Neural cell (in vitro differentiated cells): ENCODE measurements around the gene CASZ1.

Experiments used
- CTCF ChIP-seq: fragments of 450-650 bp; IDR thresholded peaks from 2 replicates; pipeline ENCODE4 v1.5.1; 2014; ENCODE audit warnings: antibody characterized with exemption, mild to moderate bottlenecking, moderate library complexity; ENCODE audit not compliant: poor library complexity, severe bottlenecking
- EP300 ChIP-seq: fragments of 450-650 bp; conservative IDR thresholded peaks from 2 replicates; pipeline ENCODE4 v1.6.1; 2014; ENCODE audit warnings: antibody characterized with exemption, mild to moderate bottlenecking, moderate library complexity; ENCODE audit not compliant: poor library complexity, severe bottlenecking
- EZH2 ChIP-seq: fragments of 200-600, 300-800 bp; shearing (Covaris generic), sonication (generic); IDR thresholded peaks from 2 replicates; pipeline ENCODE4 v1.6.1; 2014; ENCODE audit warnings: antibody characterized with exemption, low read length, borderline replicate concordance, mild to moderate bottlenecking; ENCODE audit not compliant: insufficient read depth, poor library complexity, severe bottlenecking
- MXI1 ChIP-seq: fragments of 450-650 bp; conservative IDR thresholded peaks from 2 replicates; pipeline ENCODE4 v1.6.1; 2014; ENCODE audit warnings: antibody characterized with exemption, mild to moderate bottlenecking; ENCODE audit not compliant: poor library complexity, severe bottlenecking
- POLR2AphosphoS5 ChIP-seq: IDR thresholded peaks from 2 replicates; pipeline ENCODE4 v1.6.1; 2012
- RAD21 ChIP-seq: fragments of 450-650 bp; conservative IDR thresholded peaks from 2 replicates; pipeline ENCODE4 v1.6.1; 2014; ENCODE audit warnings: antibody characterized with exemption, mild to moderate bottlenecking, moderate library complexity
- REST ChIP-seq: IDR thresholded peaks from 2 replicates; pipeline ENCODE4 v1.6.1; 2012; ENCODE audit warnings: borderline replicate concordance

DNA sequence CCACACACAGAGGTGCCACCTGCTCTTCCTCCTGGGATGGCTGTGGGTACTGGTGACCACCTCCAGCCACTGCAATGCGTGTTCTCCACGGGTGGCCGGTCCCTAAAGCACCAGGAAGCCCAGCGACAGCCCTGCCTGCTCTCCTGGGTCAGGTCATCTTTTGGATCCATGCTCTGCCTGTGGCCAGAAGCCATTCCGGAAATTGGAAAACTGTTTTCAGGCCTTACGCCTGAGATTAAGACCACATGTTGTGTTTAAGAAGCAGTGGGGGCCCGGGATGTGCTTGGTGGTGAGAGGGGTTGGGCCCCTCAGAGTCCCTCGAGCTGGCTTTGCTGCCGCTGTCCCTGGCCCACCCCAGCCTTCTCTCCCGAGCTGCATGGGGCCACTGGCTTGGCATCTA is 170.9 kb downstream of the CASZ1 start:
- no peak for TF ChIP-seq CTCF
- no peak for TF ChIP-seq REST
- TF ChIP-seq POLR2AphosphoS5, result no peak
- TF ChIP-seq MXI1, result no peak
- TF ChIP-seq RAD21, result no peak
- no peak for TF ChIP-seq EP300
- no peak for TF ChIP-seq EZH2
